ENCODE results near the gene IL37.

IL37 gene

GRCh38 chr2:112949456-112949855, 38.5 kb downstream of the IL37 start:
- H3K9ac ChIP-seq (ENCODE audit: low read length in 5 of 5): no peak overlapping the region
- H3K36me3 ChIP-seq (ENCODE audit: control insufficient read depth in 5 of 5, insufficient read depth in 5 of 5, low read length in 5 of 5): no peaks in the 10 kb centered on the region
- peaks cover 0 to 4% (median 2%) of the 10 kb centered on the region in 5 donors for H3K27me3 ChIP-seq (ENCODE audit: control insufficient read depth in 5 of 5, insufficient read depth in 4 of 5, low read length in 5 of 5)
- peaks cover 6 to 38% (median 20%) of the 10 kb centered on the region in 5 donors for H3K9me3 ChIP-seq (ENCODE audit: control insufficient read depth in 5 of 5, low read length in 5 of 5)
- no peaks in the 10 kb centered on the region for H3K4me1 ChIP-seq (ENCODE audit: control insufficient read depth in 5 of 5, insufficient read depth in 5 of 5, low read length in 5 of 5)
- no peak overlapping the region for H3K4me3 ChIP-seq (ENCODE audit: low read depth in 1 of 5, low read length in 5 of 5)
- no peak overlapping the region for H3K27ac ChIP-seq (ENCODE audit: low read depth, low read length)

GRCh38 chr2:112954364-112954763, 43.4 kb downstream of the IL37 start:
- Histone ChIP-seq H3K4me3 (ENCODE audit: low read depth in 1 of 5, low read length in 5 of 5) (no peak overlapping the region), H3K27me3 (ENCODE audit: control insufficient read depth in 5 of 5, insufficient read depth in 4 of 5, low read length in 5 of 5) (peaks cover 0 to 20% (median 0%) of the 10 kb centered on the region in 5 donors), H3K9ac (ENCODE audit: low read length in 5 of 5) (no peak overlapping the region), H3K4me1 (ENCODE audit: control insufficient read depth in 5 of 5, insufficient read depth in 5 of 5, low read length in 5 of 5) (peaks cover 0 to 3% (median 0%) of the 10 kb centered on the region in 5 donors), H3K36me3 (ENCODE audit: control insufficient read depth in 5 of 5, insufficient read depth in 5 of 5, low read length in 5 of 5) (no peaks in the 10 kb centered on the region), H3K27ac (ENCODE audit: low read depth, low read length) (no peak overlapping the region), H3K9me3 (ENCODE audit: control insufficient read depth in 5 of 5, low read length in 5 of 5) (peaks cover 0 to 10% (median 4%) of the 10 kb centered on the region in 5 donors)

GRCh38 chr2:112957511-112957910, 46.5 kb downstream of the IL37 start:
- H3K27me3 ChIP-seq (ENCODE audit: control insufficient read depth in 5 of 5, insufficient read depth in 4 of 5, low read length in 5 of 5): peaks cover 0 to 22% (median 0%) of the 10 kb centered on the region in 5 donors
- no peak overlapping the region for H3K27ac ChIP-seq (ENCODE audit: low read depth, low read length)
- no peak overlapping the region for H3K4me3 ChIP-seq (ENCODE audit: low read depth in 1 of 5, low read length in 5 of 5)
- no peaks in the 10 kb centered on the region for H3K9me3 ChIP-seq (ENCODE audit: control insufficient read depth in 5 of 5, low read length in 5 of 5)
- H3K9ac ChIP-seq (ENCODE audit: low read length in 5 of 5): no peak overlapping the region
- H3K36me3 ChIP-seq (ENCODE audit: control insufficient read depth in 5 of 5, insufficient read depth in 5 of 5, low read length in 5 of 5): no peaks in the 10 kb centered on the region
- H3K4me1 ChIP-seq (ENCODE audit: control insufficient read depth in 5 of 5, insufficient read depth in 5 of 5, low read length in 5 of 5): peaks cover 0 to 3% (median 0%) of the 10 kb centered on the region in 5 donors

- Histone ChIP-seq H3K4me3 (ENCODE audit: low read depth in 1 of 5, low read length in 5 of 5) (no peak overlapping the region), H3K27ac (ENCODE audit: low read depth, low read length) (no peak overlapping the region), H3K27me3 (ENCODE audit: control insufficient read depth in 5 of 5, insufficient read depth in 4 of 5, low read length in 5 of 5) (peaks cover 0 to 22% (median 0%) of the 10 kb centered on the region in 5 donors), H3K9me3 (ENCODE audit: control insufficient read depth in 5 of 5, low read length in 5 of 5) (no peaks in the 10 kb centered on the region), H3K9ac (ENCODE audit: low read length in 5 of 5) (no peak overlapping the region), H3K4me1 (ENCODE audit: control insufficient read depth in 5 of 5, insufficient read depth in 5 of 5, low read length in 5 of 5) (peaks cover 0 to 3% (median 0%) of the 10 kb centered on the region in 5 donors), H3K36me3 (ENCODE audit: control insufficient read depth in 5 of 5, insufficient read depth in 5 of 5, low read length in 5 of 5) (no peaks in the 10 kb centered on the region)
Measured at GRCh38 chr2:112958428-112959108, 47.6 kb downstream of the IL37 start.

GRCh38 chr2:112959109-112959812, 48.3 kb downstream of the IL37 start:
- Histone ChIP-seq H3K36me3 (ENCODE audit: control insufficient read depth in 5 of 5, insufficient read depth in 5 of 5, low read length in 5 of 5) (no peaks in the 10 kb centered on the region), H3K9ac (ENCODE audit: low read length in 5 of 5) (no peak overlapping the region), H3K27ac (ENCODE audit: low read depth, low read length) (no peak overlapping the region)

GRCh38 chr2:112960230-112960825, 49.4 kb downstream of the IL37 start:
- Histone ChIP-seq H3K9me3 (ENCODE audit: control insufficient read depth in 5 of 5, low read length in 5 of 5) (no peaks in the 10 kb centered on the region), H3K27ac (ENCODE audit: low read depth, low read length) (no peak overlapping the region), H3K4me3 (ENCODE audit: low read depth in 1 of 5, low read length in 5 of 5) (no peak overlapping the region), H3K27me3 (ENCODE audit: control insufficient read depth in 5 of 5, insufficient read depth in 4 of 5, low read length in 5 of 5) (peaks cover 0 to 18% (median 0%) of the 10 kb centered on the region in 5 donors), H3K4me1 (ENCODE audit: control insufficient read depth in 5 of 5, insufficient read depth in 5 of 5, low read length in 5 of 5) (peaks cover 0 to 3% (median 0%) of the 10 kb centered on the region in 5 donors), H3K9ac (ENCODE audit: low read length in 5 of 5) (no peak overlapping the region), H3K36me3 (ENCODE audit: control insufficient read depth in 5 of 5, insufficient read depth in 5 of 5, low read length in 5 of 5) (no peaks in the 10 kb centered on the region)

More at GRCh38 chr2:112959109-112959812, 48.3 kb downstream of the IL37 start:
- Histone ChIP-seq H3K27me3 (ENCODE audit: control insufficient read depth in 5 of 5, insufficient read depth in 4 of 5, low read length in 5 of 5) (peaks cover 0 to 22% (median 0%) of the 10 kb centered on the region in 5 donors), H3K4me3 (ENCODE audit: low read depth in 1 of 5, low read length in 5 of 5) (no peak overlapping the region), H3K4me1 (ENCODE audit: control insufficient read depth in 5 of 5, insufficient read depth in 5 of 5, low read length in 5 of 5) (peaks cover 0 to 3% (median 0%) of the 10 kb centered on the region in 5 donors), H3K9me3 (ENCODE audit: control insufficient read depth in 5 of 5, low read length in 5 of 5) (no peaks in the 10 kb centered on the region)

- Histone ChIP-seq H3K36me3 (ENCODE audit: control insufficient read depth in 5 of 5, insufficient read depth in 5 of 5, low read length in 5 of 5) (no peaks in the 10 kb centered on the region), H3K27ac (ENCODE audit: low read depth, low read length) (no peak overlapping the region)
Measured at GRCh38 chr2:112962308-112963175, 51.6 kb downstream of the IL37 start.

GRCh38 chr2:112967023-112967422, 56.1 kb downstream of the IL37 start:
- no peak overlapping the region for H3K9ac ChIP-seq (ENCODE audit: low read length in 5 of 5)
- H3K27me3 ChIP-seq (ENCODE audit: control insufficient read depth in 5 of 5, insufficient read depth in 4 of 5, low read length in 5 of 5): no peaks in the 10 kb centered on the region
- no peaks in the 10 kb centered on the region for H3K4me1 ChIP-seq (ENCODE audit: control insufficient read depth in 5 of 5, insufficient read depth in 5 of 5, low read length in 5 of 5)
- H3K27ac ChIP-seq (ENCODE audit: low read depth, low read length): no peak overlapping the region
- no peaks in the 10 kb centered on the region for H3K36me3 ChIP-seq (ENCODE audit: control insufficient read depth in 5 of 5, insufficient read depth in 5 of 5, low read length in 5 of 5)
- H3K9me3 ChIP-seq (ENCODE audit: control insufficient read depth in 5 of 5, low read length in 5 of 5): no peaks in the 10 kb centered on the region
- H3K4me3 ChIP-seq (ENCODE audit: low read depth in 1 of 5, low read length in 5 of 5): no peak overlapping the region

More at GRCh38 chr2:112962308-112963175, 51.6 kb downstream of the IL37 start:
- Histone ChIP-seq H3K4me3 (ENCODE audit: low read depth in 1 of 5, low read length in 5 of 5) (no peak overlapping the region), H3K9ac (ENCODE audit: low read length in 5 of 5) (no peak overlapping the region), H3K9me3 (ENCODE audit: control insufficient read depth in 5 of 5, low read length in 5 of 5) (no peaks in the 10 kb centered on the region), H3K4me1 (ENCODE audit: control insufficient read depth in 5 of 5, insufficient read depth in 5 of 5, low read length in 5 of 5) (peaks cover 0 to 3% (median 0%) of the 10 kb centered on the region in 5 donors), H3K27me3 (ENCODE audit: control insufficient read depth in 5 of 5, insufficient read depth in 4 of 5, low read length in 5 of 5) (peaks cover 0 to 10% (median 0%) of the 10 kb centered on the region in 5 donors)
